CD4-positive, alpha-beta T cell treated with Interleukin-21 for 1 hour (primary cell): ENCODE results near the gene FCAMR.

Experiments
- DNase-seq: peaks from one replicate; pipeline ENCODE4 v3.0.0-alpha.2; 2020

Gene FCAMR

DNA sequence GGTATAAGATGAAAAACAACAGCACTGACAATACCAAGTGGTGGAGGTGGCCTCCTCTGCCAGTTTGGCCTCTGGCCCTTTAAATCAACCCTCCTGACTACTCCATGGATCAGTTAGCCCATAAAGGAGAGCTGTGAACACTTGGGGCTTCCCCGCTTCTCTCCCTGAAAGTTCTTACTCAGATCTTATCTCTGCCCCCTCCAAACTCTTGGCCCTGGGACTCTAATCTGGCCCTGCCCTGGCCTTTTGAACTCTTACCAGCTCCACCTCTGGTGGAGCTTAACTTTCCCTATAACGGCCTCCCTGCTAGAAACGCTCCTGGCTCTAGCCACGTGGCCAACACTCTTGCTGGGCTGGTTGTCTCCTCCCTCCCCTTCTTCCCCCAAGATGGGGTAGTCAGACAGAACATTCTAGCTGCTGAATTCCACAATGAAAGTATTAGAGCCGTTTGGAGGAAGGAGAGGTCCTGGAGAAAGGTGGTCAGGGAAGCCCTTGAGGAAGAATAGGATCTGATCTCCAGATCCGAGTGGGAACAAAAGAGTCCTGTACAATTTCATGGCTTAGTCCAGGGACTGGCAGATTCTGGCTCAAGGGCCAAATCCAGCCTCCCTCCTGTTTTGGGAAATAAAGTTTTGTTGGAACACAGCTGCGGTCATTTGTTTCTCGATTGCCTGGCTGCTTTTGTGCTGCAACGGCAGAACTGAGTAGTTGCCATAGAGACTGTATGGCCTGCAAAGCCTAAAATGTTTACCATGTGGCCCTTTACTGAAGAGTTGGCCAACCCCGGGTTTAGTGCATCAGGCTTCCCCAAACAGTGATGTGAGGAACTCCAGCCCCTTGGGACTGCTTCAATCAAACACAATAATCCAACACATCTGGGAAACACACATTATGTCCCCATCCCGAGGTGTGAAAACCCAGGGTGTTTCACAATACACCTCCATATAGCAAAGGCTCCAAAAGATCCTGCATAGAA is 14.5 kb downstream of the FCAMR start:
- DNase-seq = no peak

DNA sequence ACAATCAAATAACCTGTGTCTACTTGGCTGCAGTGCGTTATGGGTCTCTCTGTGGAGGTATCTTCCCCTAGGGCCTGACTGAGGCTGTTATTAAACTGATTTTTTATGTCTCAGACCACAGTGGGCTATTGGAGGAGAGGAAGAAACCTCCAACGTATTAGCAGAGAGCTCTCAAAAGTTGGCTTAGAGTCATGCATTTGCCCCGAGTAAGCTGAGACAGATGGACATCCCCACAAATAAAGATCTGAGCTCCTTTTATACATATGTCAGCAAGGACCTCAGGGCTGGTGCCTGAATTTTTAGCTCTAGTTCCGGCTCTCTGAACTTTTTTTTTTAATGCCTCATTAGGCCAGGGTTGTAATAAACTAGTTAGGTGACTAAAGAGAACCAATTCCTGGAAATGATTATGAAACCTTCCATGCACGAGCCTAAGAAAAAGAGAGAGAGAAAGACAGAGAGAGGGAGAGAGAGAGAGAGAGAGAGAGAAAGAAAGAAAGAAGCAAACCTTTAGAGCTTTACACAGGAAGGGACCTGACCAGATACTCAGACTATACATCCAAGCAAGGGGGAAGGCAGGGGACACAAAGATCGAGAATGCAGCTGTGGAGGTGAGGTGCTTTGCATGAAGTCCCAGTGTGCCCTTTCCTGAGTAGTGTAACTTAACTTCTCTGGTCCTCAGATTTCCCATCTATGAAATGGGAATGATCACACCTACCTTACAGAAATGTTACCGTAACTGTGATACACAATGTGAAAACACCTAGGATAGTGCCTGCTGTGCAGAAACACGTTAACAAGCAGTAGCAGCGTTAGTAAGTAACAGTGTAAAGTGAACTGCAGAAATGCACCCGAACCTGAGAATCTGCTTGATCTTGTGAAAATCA is 15.6 kb downstream of the FCAMR start:
- DNase-seq = no peak

DNA sequence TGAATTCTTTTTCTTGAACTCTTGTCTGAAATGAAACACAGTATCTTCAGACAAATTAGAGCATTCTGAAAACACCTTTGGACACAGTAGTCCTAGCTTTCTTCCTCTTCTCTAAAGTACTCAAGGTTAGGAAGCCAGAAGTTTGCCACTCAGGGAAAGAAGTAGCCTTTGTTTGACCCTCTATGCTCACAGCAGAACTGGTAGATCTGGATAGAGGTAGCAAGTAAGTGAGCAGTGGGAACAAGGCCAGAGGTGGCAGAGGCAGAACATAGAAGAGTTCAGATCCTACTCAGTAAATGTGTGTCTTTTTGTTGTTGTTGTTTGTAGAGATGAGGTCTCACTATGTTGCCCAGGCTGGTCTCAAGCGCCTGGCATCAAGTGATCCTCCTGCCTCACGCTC is 16.6 kb downstream of the FCAMR start:
- DNase-seq = no peak

DNA sequence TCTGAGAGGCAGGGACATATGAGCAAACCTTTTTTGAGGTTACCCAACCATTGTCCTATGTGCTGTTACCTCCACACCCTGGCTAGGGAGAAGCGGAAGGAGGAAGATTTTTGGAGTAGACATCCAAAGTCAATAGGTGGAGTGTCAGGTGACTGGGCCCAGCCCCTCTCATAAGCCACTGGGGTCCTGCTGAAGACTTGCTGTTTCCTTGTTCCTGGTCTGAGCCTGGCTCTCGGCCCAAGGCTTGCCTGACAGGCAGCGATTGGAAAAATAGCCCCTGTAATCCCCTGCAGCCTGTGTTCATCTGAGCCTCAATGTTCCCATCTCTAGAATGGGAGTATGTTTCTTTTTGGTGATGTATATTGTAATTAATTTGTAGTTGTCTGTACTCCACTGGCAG is 17.1 kb downstream of the FCAMR start:
- DNase-seq = no peak

DNA sequence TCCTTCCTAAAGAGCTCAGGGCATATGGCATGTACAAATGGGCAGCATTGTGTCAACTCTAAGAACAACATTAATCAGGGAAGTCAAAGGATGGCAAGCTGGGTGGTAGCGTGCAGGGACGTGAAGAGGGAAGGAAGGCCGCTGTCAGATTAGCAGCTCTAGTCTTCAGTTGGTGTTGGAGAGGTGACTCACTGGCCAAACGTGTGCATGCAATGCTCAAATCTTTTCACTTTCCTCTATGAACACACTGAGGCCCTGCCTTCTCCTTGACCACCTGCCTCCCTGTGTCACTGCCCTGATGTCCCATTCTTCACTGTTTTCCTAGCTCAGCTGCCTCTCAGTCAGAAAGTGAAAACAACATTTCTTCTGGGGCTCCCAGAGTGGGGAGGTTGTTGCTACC is 18.1 kb downstream of the FCAMR start:
- no peak for DNase-seq

DNA sequence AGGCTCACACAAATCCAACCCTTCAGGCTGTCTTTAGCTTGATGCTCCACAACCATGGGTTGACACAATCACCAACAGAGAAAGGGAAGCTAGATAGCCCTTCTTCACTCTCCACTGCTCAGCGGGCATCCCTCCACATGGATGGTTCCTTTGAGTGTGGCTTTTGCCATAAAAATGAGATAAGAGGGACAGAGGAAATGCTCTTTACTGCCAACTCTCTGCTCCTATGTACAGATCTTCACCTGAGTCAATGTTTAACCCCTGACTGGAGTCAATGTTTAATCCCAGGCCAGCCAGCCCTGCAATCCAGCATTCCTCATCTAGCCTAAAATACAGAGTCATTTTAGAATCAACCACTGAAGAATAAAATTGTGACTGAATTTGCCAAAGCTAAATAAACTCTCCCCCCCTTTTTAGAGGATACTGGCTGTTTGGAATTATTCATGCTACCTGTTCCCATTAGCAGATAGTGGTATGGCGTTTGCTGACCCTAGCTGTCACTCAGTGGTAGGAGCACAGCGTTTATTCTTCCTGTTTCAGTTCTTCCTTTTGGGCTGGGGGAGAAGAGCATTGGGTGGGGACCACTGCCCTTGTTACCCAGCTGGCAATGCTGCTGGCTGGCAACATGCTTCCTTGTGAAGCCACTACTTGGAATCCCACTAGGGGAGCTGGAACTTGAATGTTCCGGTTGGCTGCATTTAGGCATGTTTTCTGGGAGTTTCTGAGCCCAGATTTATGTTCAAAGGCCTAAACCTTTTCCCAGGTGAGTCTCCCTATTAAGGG is 18.8 kb downstream of the FCAMR start:
- no peak for DNase-seq

DNA sequence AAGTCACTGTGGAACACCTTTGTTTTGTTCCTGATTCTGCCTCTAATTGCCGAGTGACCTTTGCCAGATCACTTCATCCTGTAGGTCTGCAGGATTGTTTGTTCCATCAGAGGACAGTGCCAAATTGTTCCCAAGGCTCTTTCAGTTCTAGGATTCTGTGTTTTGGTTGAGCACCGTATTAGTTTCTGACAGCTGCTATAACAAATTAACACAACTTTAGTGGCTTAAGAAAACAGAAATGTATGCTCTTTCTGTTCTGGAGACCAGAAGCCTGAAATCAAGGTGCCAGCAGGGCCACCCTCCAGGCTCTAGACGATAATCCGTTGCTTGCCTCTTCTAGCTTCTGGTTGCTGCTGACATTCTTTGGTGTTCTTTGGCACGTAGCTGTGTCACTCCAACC is 20.6 kb downstream of the FCAMR start:
- DNase-seq = no peak

DNA sequence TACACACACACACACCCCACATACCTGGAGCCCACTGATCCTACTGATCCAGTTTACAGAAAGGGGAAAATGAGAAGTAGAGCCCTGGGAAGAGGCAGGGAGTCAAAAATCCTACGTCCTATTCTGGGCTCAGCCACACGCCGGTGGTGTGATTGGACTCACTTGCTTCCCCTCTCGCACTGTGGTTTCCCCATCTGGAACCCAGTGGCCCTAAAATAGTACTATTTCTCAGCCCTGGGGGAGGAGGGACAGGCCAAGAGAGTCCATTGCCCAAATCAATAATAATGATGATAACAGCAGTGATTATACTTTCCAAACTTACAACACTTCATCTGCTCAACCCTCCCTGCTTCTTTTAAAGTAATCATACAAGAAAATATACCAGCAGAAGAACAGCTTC is 21.1 kb downstream of the FCAMR start:
- no peak for DNase-seq

DNA sequence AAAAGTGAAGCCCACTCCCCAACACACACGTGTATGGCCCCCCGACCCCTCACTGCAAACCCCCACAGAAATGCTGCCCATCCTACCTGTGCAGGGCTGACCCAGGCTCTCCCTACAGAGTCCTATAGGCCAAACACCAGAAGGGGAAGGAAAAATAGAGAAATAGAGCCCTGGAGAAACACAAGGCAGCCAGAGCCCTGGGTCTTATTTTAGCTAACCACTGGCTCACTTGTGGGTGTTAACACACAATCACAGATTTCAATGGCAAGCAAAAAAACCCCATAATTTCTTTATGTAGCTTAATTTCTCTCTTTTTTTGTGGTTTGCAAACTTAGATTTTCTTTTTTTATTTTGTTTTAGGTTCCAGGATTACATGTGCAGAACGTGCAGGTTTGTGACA is 23.0 kb downstream of the FCAMR start:
- no peak for DNase-seq

DNA sequence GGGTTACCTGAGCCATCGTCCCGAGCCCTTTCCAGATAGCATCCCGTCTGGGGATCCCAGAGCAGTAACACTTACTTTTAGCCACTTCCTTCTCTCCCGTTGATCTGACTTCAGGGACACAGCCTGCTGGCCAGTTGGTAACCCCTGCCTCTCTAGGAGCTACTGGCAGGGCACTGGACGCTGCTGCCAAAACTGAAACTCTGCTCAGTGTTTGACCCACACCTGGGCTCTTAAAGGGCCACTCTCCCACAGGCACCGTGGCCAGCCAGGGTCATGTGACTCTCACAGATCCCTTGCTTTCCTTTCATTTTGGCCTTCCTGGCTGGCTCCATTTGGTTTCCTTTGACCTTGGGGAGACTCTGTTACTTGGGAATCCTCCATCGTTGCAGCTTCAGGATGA is 24.0 kb downstream of the FCAMR start, which contains the start of gene PIGR:
Gene PIGR (minus strand): TSS at position 206 of the 400 bp plus-strand sequence. CDS start 5,935 bp downstream, outside the sequence.
- DNase-seq = no peak

DNA sequence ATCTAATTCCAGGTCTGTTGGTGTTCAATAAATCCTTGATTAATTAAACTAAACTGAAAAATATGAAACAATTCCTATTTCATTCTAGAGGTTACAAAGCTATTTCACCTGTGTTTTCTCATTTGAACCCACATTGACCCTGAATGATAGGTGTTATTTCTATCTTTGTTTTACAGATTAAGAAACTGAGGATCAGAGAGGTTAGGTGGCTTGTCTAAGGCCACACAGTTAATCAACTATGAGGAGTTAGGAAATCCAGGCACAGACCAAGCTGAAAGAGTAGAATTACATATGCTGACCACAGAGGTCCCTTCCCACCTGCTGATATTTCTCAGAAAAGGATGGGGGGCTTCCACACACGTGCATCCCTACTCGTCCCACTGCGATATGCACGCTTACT is 24.5 kb downstream of the FCAMR start:
- DNase-seq = no peak

DNA sequence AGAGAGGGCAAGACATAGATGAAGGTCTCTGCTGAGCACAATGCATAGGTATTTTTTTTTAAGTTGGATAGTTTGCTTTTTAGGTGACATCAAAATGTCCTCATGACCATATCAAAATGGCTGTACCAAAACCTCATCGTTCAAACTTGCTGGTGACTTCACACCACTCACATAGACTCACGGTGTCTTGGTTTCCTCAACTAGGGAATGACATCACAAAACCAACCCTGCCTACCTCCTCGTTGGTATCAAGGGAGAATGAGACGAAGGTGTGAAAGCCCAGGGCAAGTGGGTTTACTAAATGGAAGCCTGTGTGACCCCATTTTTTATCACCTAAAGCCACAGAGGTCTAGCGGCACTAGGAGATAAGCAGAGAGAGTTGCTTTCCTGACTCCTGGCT is 25.6 kb downstream of the FCAMR start:
- peak; percentile 23 for DNase-seq

DNA sequence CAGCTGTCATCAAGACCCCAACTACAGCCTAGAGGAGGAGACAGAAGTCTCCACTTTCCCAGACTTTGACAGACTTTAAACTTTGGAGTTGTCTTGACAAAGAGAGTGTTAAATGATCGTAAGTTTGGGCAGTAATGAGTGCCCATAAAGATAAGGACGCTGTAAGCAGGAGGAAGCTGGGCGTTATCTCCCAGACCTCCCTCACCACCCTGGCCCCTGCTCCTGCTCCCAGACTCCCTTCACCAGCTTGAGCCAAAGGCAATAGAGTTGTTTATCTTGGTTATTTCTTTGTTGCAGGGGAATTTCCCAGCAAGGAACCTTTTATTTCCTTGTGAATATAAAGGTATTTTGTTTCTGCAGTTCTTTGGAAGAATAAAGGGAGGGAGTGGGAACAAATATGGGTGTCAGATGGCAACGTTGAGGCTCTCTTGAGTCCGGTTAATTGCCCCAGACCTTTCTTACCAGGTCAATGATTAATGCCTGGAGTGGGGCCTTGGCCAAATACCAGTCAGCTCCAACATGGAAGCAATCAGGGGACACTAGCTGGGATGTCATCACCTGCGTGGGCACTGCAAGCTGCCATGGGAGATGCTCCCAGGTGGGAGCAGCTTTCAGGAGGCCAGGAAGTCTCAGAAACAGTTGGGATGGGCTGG is 28.4 kb downstream of the FCAMR start:
- no peak for DNase-seq

DNA sequence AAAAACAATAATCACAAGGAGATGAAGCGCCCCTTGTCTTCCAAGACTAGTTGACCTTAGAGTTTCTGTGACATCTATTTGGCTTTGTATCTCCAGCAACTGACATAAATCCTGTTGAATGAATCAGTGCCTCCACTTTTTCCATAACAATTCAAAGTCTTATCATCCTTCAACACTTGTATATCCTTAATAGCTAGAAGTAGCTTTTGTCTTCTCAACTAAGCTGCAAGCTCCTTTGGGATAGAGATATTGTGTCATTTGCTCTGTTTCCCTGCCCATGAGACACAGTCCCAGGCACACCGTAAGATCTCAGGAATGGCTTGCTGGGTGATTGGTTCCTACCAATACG is 29.7 kb downstream of the FCAMR start:
- no peak for DNase-seq

DNA sequence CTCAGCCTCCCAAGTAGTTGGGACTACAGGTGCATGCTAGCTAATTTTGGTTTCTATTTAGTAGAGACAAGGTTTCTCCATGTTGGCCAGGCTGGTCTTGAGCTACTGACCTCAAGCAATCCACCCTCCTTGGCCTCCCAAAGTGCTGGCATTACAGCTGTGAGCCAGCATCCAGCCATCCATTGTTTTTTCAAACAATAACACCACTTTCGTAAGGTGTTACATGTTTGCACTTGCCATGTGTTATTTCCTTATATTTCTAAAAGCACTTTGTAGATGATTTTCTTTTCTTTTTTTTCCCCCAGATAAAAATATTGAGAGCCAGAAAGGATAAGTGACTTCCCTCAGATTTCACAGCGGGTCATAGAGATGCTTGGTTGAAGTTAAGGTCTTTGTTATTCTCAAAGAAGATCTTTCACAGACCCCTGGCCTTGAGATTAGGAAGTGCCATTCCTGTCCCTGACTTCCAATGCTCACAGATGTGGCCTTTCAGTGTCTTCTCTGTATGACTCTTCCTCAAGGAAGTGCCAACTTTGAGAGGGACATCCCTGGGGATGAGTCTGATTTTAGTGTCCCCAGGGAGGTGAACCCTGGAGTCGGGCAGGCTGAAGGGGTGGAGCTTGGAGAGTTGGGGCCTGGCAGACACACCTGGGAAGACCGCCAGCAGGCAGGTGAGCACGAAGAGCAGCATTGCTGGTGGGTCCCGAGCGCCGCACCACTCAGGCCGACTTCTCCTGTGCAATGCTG is 30.2 kb downstream of the FCAMR start:
- no peak for DNase-seq

DNA sequence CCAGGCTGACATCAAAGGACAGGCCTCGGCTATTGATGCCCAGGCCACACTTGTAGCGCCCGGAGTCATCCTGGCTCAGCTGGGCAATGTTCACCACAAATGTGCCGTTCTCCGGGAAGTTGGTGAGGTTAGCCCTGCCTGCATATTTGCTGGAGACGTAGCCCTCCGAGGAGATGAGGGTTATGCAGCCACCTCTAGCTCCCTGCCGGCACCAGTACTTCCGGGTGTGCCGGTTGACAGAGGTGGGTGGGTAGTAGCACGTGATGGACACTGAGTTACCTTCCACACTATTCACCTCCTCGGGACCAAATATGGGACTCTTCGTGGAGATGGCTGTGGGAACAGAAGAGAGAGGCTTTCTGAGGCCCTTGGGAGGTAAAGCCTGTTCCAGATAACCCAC is 31.1 kb downstream of the FCAMR start:
- no peak for DNase-seq

DNA sequence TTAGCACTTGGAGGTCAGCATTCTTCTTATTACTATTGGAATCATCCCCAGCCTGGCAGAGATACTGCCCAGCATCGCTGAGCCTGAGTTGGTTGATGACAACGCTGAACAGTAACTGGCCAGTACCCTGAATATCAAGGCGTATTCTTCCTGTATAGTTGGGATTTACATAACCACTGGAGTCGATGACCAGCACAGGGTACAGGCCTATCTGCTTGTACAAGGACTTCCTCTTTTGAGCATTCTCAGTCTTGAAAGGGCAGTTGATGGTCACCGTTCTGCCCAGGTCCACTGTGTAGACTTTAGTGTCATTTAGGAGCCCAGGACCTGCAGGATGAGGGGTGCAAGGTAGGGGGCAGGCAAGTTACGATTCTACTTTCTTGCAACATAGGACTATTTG is 32.8 kb downstream of the FCAMR start:
- DNase-seq = no peak

DNA sequence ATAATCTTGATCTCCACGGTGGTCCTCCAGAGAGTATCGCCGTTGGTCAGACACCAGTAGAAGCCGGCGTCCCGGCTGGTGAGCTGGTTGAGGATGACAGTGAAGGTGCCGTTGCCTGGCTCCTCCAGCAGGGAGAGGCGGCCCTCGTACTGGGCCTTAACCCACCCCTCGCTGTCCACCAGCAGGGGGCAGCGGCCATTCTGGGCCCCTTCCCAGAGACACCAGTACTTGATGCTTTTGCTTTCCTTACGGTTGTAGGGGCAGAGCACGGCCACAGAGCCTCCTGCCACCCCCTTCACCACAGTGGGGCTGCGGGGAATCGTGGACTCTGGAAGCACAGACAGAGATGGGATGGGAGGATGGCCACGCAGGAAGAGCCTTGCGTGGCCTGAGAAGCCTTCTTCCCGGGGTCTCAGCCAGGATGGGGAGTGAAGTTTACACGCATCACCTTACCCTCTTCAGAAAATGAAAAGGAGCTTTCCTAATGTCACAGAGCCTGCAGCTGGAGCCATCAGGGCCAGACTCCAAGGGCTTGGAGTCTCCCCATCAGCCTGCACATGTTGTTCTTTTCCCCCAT is 34.7 kb downstream of the FCAMR start:
- DNase-seq = peak; percentile 38

DNA sequence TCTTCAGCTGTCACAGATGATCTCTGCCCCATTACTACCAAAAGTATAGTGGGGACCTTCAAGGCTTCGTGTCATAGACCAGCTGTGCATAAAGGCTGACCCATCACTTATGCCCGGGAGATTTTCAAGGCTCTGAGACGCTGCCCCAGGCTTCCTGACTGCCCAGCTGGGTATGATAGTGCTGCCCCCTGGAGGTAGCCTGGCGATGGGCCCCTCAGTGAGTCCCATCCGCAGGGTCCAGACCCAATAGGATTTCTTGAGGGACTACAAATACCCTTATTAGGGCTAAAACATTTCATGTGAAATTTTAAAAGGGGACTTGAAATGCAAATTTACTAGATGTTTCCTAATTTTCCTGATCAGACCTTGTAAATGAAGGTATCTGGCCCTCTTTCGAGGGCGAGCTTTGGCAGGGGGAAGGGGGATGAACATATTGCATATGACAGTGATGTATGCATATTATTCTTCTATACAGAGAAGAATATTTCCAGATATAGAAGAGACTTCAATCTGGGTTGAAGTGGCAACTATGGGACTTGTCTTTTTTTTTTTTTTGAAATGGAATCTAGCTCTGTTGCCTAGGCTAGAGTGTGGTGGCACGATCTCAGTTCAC is 36.8 kb downstream of the FCAMR start:
- DNase-seq = peak; percentile 78

DNA sequence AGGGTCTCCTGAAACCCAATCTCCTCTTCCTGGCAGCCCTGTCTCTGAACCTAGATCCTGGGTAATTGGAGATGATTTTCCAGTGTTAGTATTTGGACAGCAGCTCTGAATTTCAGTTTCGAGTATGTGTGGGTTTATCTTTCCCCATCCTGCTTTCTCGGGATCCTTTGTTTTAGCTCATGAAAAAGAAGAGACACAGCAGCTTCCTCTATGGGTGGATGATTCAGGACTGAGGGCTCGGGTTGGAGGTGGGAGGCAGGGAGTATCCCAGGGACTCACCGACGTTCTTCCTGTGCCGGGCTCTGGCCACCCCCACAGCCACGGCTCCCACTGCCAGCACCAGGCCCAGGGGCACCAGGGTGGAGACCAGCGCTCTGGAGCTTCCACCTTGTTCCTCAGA is 38.1 kb downstream of the FCAMR start:
- DNase-seq = no peak

DNA sequence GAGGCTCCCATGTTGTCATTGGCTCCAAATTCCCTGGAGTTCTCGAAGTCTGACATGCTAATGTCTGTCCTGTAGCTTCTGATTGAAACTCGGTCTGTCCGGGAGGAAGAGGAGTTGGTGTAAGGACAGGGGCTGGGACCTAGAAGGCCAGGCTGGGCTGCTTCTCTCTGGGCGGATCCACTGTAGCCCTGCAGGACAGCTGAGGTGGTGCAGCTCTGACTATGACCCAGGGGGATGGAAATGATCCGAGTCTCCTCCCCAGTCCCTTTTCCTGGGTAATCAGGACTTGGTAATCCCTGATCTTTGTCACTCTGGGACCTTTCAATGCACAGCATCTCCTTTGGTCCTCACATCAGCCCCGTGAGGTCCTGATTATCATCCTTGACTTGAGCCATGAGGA is 38.6 kb downstream of the FCAMR start:
- no peak for DNase-seq
